WTC11 (cell line): Measurements from ENCODE around the gene FBXL16. TPM values are rescaled to one million over a fixed set of nuclear protein-coding genes. Genes with fewer than 3 reads are reported as not detected.

Source experiments
- ATAC-seq: fragments of 200-7000 bp; cut with Tn5 transposase; 2 replicates; pipeline ENCODE4 v1.10.0; 2021; ENCODE audit warnings: mild to moderate bottlenecking, moderate library complexity
- CTCF ChIA-PET: fragments of 300-600 bp; sonication (Branson Sonifier 250); formaldehyde crosslinking; loops from one replicate; lab custom pipeline; 2021; ENCODE audit warnings: antibody characterized with exemption; lab: Charles Lee
- POLR2A ChIA-PET: fragments of 350-600 bp; sonication (Branson Sonifier 250); formaldehyde crosslinking; loops from one replicate; lab custom pipeline; 2021; ENCODE audit warnings: antibody characterized with exemption; lab: Charles Lee
- DNase-seq: peaks from one replicate; pipeline ENCODE4 v3.0.0; 2021; ENCODE audit warnings: low spot score
- H3K27ac Mint-ChIP-seq: 2 replicates; pipeline ENCODE4 v1.8.0; 2021; ENCODE audit warnings: mixed read lengths
- H3K27me3 Mint-ChIP-seq: 2 replicates; pipeline ENCODE4 v1.8.0; 2021; ENCODE audit warnings: low read depth, mild to moderate bottlenecking, moderate library complexity, mixed read lengths
- H3K36me3 Mint-ChIP-seq: 2 replicates; pipeline ENCODE4 v1.8.0; 2021; ENCODE audit warnings: mixed read lengths
- H3K4me1 Mint-ChIP-seq: 2 replicates; pipeline ENCODE4 v1.8.0; 2022; ENCODE audit warnings: mixed read lengths
- H3K4me3 Mint-ChIP-seq: 2 replicates; pipeline ENCODE4 v1.8.0; 2021; ENCODE audit warnings: mild to moderate bottlenecking, moderate library complexity, mixed read lengths
- H3K9me3 Mint-ChIP-seq: 2 replicates; pipeline ENCODE4 v1.8.0; 2021; ENCODE audit warnings: mixed read lengths
- E2F5 ChIP-seq: sonication (generic); formaldehyde crosslinking; IDR thresholded peaks from 2 replicates; pipeline ENCODE4 v1.8.1; 2022; ENCODE audit warnings: mild to moderate bottlenecking, moderate library complexity, missing genetic modification reagents
- FOXP1 ChIP-seq: sonication (generic); formaldehyde crosslinking; IDR thresholded peaks from 2 replicates; pipeline ENCODE4 v1.8.0; 2022; ENCODE audit warnings: missing genetic modification reagents, mild to moderate bottlenecking, moderate library complexity, borderline replicate concordance
- JUN ChIP-seq: sonication (generic); formaldehyde crosslinking; IDR thresholded peaks from 2 replicates; pipeline ENCODE4 v1.8.0; 2023; ENCODE audit warnings: mild to moderate bottlenecking, missing genetic modification reagents
- MAX ChIP-seq: sonication (generic); formaldehyde crosslinking; IDR thresholded peaks from 2 replicates; pipeline ENCODE4 v1.8.0; 2022; ENCODE audit warnings: mild to moderate bottlenecking, missing genetic modification reagents
- OVOL2 ChIP-seq: fragments of 250-450 bp; sonication (Bioruptor Pico); IDR thresholded peaks from 2 replicates; pipeline ENCODE4 v1.9.0; 2021; ENCODE audit warnings: mild to moderate bottlenecking, borderline replicate concordance
- PRDM15 ChIP-seq: sonication (generic); formaldehyde crosslinking; IDR thresholded peaks from 2 replicates; pipeline ENCODE4 v1.8.0; 2022; ENCODE audit warnings: missing genetic modification reagents
- PRRX2 ChIP-seq: fragments of 250-450 bp; sonication (Bioruptor Pico); IDR thresholded peaks from 2 replicates; pipeline ENCODE4 v1.8.0; 2021; ENCODE audit warnings: mild to moderate bottlenecking
- ZBTB21 ChIP-seq: sonication (generic); formaldehyde crosslinking; IDR thresholded peaks from 2 replicates; pipeline ENCODE4 v1.8.1; 2023; ENCODE audit warnings: mild to moderate bottlenecking, missing genetic modification reagents, borderline replicate concordance
- ZBTB43 ChIP-seq: sonication (generic); formaldehyde crosslinking; IDR thresholded peaks from 2 replicates; pipeline ENCODE4 v1.8.1; 2023; ENCODE audit warnings: mild to moderate bottlenecking, missing genetic modification reagents
- ZNF219 ChIP-seq: sonication (generic); formaldehyde crosslinking; IDR thresholded peaks from 2 replicates; pipeline ENCODE4 v1.8.0; 2023; ENCODE audit warnings: missing genetic modification reagents, mild to moderate bottlenecking, borderline replicate concordance
- ZNF416 ChIP-seq: fragments of 250-450 bp; sonication (Bioruptor Pico); IDR thresholded peaks from 2 replicates; pipeline ENCODE4 v1.9.0; 2021; ENCODE audit warnings: mild to moderate bottlenecking, inconsistent platforms
- total RNA-seq: library from RNA; stranded (reverse); gene quantifications from 3 replicates; pipeline ENCODE4 v1.2.3, GENCODE V29; 2021
- TF ChIP-seq, protein P1 (sequence below): fragments of 250-450 bp; sonication (Bioruptor Pico); IDR thresholded peaks from 2 replicates; pipeline ENCODE4 v1.9.0; 2021; ENCODE audit warnings: mild to moderate bottlenecking, borderline replicate concordance
- TF ChIP-seq, protein P2 (sequence below): sonication (generic); formaldehyde crosslinking; IDR thresholded peaks from 2 replicates; pipeline ENCODE4 v1.8.1; 2023; ENCODE audit warnings: mild to moderate bottlenecking, missing genetic modification reagents

Gene FBXL16
- total RNA-seq, 1 experiment from 2014 or later, result 22.7 TPM

GRCh38 chr16:670485-671352 is 34.9 kb downstream of the FBXL16 start:
- Mint-ChIP-seq H3K36me3 (peaks cover 11% of the 10 kb centered on the region), H3K27me3 (no peaks in the 10 kb centered on the region), H3K27ac (no peak overlapping the region), H3K4me3 (no peak overlapping the region), H3K9me3 (no peaks in the 10 kb centered on the region), H3K4me1 (peaks cover 7% of the 10 kb centered on the region)
- TF ChIP-seq OVOL2 (CRISPR knock-in tag), result no peak
- TF ChIP-seq PRDM15 (CRISPR knock-in tag), result 0 out of 2 replicates have a peak, but pooled peaks have one; percentile 15
- TF ChIP-seq, protein P1, sequence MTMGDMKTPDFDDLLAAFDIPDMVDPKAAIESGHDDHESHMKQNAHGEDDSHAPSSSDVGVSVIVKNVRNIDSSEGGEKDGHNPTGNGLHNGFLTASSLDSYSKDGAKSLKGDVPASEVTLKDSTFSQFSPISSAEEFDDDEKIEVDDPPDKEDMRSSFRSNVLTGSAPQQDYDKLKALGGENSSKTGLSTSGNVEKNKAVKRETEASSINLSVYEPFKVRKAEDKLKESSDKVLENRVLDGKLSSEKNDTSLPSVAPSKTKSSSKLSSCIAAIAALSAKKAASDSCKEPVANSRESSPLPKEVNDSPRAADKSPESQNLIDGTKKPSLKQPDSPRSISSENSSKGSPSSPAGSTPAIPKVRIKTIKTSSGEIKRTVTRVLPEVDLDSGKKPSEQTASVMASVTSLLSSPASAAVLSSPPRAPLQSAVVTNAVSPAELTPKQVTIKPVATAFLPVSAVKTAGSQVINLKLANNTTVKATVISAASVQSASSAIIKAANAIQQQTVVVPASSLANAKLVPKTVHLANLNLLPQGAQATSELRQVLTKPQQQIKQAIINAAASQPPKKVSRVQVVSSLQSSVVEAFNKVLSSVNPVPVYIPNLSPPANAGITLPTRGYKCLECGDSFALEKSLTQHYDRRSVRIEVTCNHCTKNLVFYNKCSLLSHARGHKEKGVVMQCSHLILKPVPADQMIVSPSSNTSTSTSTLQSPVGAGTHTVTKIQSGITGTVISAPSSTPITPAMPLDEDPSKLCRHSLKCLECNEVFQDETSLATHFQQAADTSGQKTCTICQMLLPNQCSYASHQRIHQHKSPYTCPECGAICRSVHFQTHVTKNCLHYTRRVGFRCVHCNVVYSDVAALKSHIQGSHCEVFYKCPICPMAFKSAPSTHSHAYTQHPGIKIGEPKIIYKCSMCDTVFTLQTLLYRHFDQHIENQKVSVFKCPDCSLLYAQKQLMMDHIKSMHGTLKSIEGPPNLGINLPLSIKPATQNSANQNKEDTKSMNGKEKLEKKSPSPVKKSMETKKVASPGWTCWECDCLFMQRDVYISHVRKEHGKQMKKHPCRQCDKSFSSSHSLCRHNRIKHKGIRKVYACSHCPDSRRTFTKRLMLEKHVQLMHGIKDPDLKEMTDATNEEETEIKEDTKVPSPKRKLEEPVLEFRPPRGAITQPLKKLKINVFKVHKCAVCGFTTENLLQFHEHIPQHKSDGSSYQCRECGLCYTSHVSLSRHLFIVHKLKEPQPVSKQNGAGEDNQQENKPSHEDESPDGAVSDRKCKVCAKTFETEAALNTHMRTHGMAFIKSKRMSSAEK, result no peak
- TF ChIP-seq PRRX2 (CRISPR knock-in tag), result no peak
- ChIA-PET POLR2A (no interaction called here), CTCF (interaction anchor here (1.4 kb wide), 1 partner anchor 22 kb away, joined by 3 read pairs; no protein-coding TSS in a partner anchor)
- ATAC-seq (no peak), DNase-seq (no peak)

- no peaks in the 10 kb centered on the region for H3K9me3 Mint-ChIP-seq
- CTCF ChIA-PET, result interaction anchor here (3.0 kb wide), 1 partner anchor 21 kb away, joined by 16 read pairs; the partner anchor contains the start of gene WDR90
These were observed 35.9 kb downstream of the FBXL16 start for GRCh38 chr16:669666-670065.

DNA sequence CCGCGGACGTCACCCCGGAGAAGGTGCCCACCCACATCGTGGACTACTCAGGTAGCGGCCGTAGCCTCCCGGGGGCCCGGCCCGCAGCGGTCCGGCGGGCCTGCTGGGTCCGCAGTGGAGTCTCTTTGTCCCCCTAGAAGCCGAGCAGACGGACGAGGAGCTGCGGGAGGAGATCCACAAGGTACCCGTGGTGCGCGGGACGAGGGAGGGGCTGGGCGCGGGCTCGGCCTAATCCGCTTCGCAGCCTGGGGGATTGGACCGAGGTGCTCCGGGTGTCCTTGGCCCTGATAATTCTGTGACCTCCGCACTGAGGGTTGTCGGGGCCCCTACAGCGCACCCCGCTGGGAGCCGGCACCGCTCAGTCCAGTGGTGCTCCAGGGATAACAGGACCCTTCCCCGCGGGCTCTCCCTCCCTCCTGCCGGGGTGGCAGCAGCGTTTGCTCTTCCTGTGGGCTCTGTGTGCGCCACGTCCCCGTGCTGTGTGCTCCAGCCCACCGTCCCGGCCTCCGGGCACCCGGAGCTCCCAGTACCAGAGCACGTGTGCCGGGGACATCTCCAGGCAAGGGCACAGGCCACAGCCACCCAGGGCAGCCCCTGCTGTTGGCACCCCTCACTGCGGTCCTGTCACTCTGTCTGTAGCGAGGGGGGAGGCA is 37.0 kb downstream of the FBXL16 start:
- ATAC-seq (no peak), DNase-seq (no peak)
- TF ChIP-seq ZNF219 (no peak), FOXP1 (CRISPR knock-in tag) (0 out of 2 replicates have a peak, but pooled peaks have one; percentile 19), ZNF416 (CRISPR knock-in tag) (no peak), MAX (CRISPR knock-in tag) (no peak), ZBTB43 (CRISPR knock-in tag) (no peak), JUN (CRISPR knock-in tag) (0 out of 2 replicates have a peak, but pooled peaks have one; percentile 39), ZBTB21 (CRISPR knock-in tag) (0 out of 2 replicates have a peak, but pooled peaks have one; percentile 4)
- TF ChIP-seq, protein P2, sequence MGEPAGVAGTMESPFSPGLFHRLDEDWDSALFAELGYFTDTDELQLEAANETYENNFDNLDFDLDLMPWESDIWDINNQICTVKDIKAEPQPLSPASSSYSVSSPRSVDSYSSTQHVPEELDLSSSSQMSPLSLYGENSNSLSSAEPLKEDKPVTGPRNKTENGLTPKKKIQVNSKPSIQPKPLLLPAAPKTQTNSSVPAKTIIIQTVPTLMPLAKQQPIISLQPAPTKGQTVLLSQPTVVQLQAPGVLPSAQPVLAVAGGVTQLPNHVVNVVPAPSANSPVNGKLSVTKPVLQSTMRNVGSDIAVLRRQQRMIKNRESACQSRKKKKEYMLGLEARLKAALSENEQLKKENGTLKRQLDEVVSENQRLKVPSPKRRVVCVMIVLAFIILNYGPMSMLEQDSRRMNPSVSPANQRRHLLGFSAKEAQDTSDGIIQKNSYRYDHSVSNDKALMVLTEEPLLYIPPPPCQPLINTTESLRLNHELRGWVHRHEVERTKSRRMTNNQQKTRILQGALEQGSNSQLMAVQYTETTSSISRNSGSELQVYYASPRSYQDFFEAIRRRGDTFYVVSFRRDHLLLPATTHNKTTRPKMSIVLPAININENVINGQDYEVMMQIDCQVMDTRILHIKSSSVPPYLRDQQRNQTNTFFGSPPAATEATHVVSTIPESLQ, result no peak
- Mint-ChIP-seq H3K4me1 (no peaks in the 10 kb centered on the region), H3K4me3 (peak overlapping the region; percentile 65), H3K9me3 (no peaks in the 10 kb centered on the region), H3K36me3 (peaks cover 11% of the 10 kb centered on the region), H3K27ac (no peak overlapping the region), H3K27me3 (no peaks in the 10 kb centered on the region)
- CTCF ChIA-PET, result interaction anchor here (1.3 to 3.0 kb wide), 9 partner anchors 7 to 297 kb away, joined by 3 to 21 read pairs (median 6); partner anchors contain the start of genes ANTKMT, RHBDL1, STUB1 and WDR90
- POLR2A ChIA-PET, result interaction anchor here (1.8 kb wide), 1 partner anchor 52 kb away, joined by 6 read pairs; no protein-coding TSS in a partner anchor

More at GRCh38 chr16:669666-670065, 35.9 kb downstream of the FBXL16 start:
- no peak for ATAC-seq
- Mint-ChIP-seq H3K4me3 (peak overlapping the region; percentile 65), H3K4me1 (peaks cover under 1% of the 10 kb centered on the region), H3K27me3 (no peaks in the 10 kb centered on the region), H3K27ac (no peak overlapping the region), H3K36me3 (peaks cover 11% of the 10 kb centered on the region)
- TF ChIP-seq FOXP1 (CRISPR knock-in tag) (no peak), E2F5 (CRISPR knock-in tag) (no peak)
- POLR2A ChIA-PET, result no interaction called here
- no peak for DNase-seq
